ENCODE results near the gene CLIP1.
"Not testable (repeated sequence)": the region's sequence is repeated elsewhere in the genome, so short reads cannot be mapped to it uniquely, and the experiment has no call there.

CLIP1 gene

GRCh38 chr12:122309564-122310121 lies 112.8 kb downstream of the CLIP1 start:
- DNase-seq: no peak

GRCh38 chr12:122308811-122309210 lies 113.7 kb downstream of the CLIP1 start:
- DNase-seq: no peak

GRCh38 chr12:122306407-122306806 lies 116.1 kb downstream of the CLIP1 start:
- DNase-seq: no peak

GRCh38 chr12:122304924-122305323 lies 117.5 kb downstream of the CLIP1 start:
- DNase-seq: no peak

GRCh38 chr12:122303068-122303467 lies 119.4 kb downstream of the CLIP1 start:
- DNase-seq: no peak

- no peak for DNase-seq
Observed at GRCh38 chr12:122298071-122298748, 124.3 kb downstream of the CLIP1 start.

- no peak for DNase-seq
Observed at GRCh38 chr12:122297494-122297893, 125.0 kb downstream of the CLIP1 start.

GRCh38 chr12:122295877-122296276 lies 126.6 kb downstream of the CLIP1 start:
- DNase-seq: no peak

- DNase-seq: no peak
Observed at GRCh38 chr12:122293081-122293480, 129.4 kb downstream of the CLIP1 start.

- DNase-seq: no peak
Observed at GRCh38 chr12:122291431-122291830, 131.0 kb downstream of the CLIP1 start.

- DNase-seq: no peak
Observed at GRCh38 chr12:122283680-122284079, 138.8 kb downstream of the CLIP1 start.

GRCh38 chr12:122282061-122282460 lies 140.4 kb downstream of the CLIP1 start:
- no peak for DNase-seq

- DNase-seq: no peak
Observed at GRCh38 chr12:122276242-122276641, 146.2 kb downstream of the CLIP1 start.

GRCh38 chr12:122275459-122275858 lies 147.0 kb downstream of the CLIP1 start:
- no peak for DNase-seq

- peak; percentile 94 for DNase-seq
Observed at GRCh38 chr12:122266230-122266901, 156.1 kb downstream of the CLIP1 start, which contains the start of gene VPS33A. Gene VPS33A, minus strand, starts transcription at chr12:122266494. Its CDS starts 86 bp downstream, at chr12:122266408.

GRCh38 chr12:122265886-122266229 lies 156.6 kb downstream of the CLIP1 start:
- no peak for DNase-seq

GRCh38 chr12:122265476-122265875 lies 157.0 kb downstream of the CLIP1 start:
- DNase-seq: no peak

- not testable (repeated sequence) for DNase-seq
Observed at GRCh38 chr12:122260735-122261134, 161.7 kb downstream of the CLIP1 start.

GRCh38 chr12:122258939-122259338 lies 163.5 kb downstream of the CLIP1 start:
- DNase-seq: not testable (repeated sequence)

GRCh38 chr12:122258462-122258861 lies 164.0 kb downstream of the CLIP1 start:
- DNase-seq: not testable (repeated sequence)

GRCh38 chr12:122250536-122250935 lies 171.9 kb downstream of the CLIP1 start:
- DNase-seq: no peak

- DNase-seq: no peak
Observed at GRCh38 chr12:122250047-122250446, 172.4 kb downstream of the CLIP1 start.

GRCh38 chr12:122245553-122245952 lies 176.9 kb downstream of the CLIP1 start:
- no peak for DNase-seq

Measured in KG1 (cell line).